Stomach (tissue), 4 donors: ENCODE measurements around the gene SH3YL1.

Experiments used
- POLR2AphosphoS5 ChIP-seq, 3 donors: sonication (generic); formaldehyde crosslinking; IDR thresholded peaks; one replicate each; pipeline ENCODE4 v1.6.1; 2016; ENCODE audit warnings: antibody characterized with exemption in 3 of 3
- TF ChIP-seq, protein P1 (sequence below), 7 experiments: fragments of 450-650 bp in 4 of 7; fragments of 200-600 bp in 3 of 7; sonication (generic) in 3 of 7; IDR thresholded peaks; one replicate each; pipeline ENCODE4 v1.5.1; 2016 to 2019; ENCODE audit warnings: antibody characterized with exemption in 7 of 7, control low read depth in 2 of 7, mild to moderate bottlenecking in 1 of 7

GRCh38 chr2:185221-185620, 78.6 kb downstream of the SH3YL1 start:
- TF ChIP-seq, protein P1, sequence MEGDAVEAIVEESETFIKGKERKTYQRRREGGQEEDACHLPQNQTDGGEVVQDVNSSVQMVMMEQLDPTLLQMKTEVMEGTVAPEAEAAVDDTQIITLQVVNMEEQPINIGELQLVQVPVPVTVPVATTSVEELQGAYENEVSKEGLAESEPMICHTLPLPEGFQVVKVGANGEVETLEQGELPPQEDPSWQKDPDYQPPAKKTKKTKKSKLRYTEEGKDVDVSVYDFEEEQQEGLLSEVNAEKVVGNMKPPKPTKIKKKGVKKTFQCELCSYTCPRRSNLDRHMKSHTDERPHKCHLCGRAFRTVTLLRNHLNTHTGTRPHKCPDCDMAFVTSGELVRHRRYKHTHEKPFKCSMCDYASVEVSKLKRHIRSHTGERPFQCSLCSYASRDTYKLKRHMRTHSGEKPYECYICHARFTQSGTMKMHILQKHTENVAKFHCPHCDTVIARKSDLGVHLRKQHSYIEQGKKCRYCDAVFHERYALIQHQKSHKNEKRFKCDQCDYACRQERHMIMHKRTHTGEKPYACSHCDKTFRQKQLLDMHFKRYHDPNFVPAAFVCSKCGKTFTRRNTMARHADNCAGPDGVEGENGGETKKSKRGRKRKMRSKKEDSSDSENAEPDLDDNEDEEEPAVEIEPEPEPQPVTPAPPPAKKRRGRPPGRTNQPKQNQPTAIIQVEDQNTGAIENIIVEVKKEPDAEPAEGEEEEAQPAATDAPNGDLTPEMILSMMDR (IDR thresholded peaks at IDR 0.05): no peak
- no peak for TF ChIP-seq POLR2AphosphoS5 (IDR thresholded peaks at IDR 0.05)
